Fibroblast of skin of abdomen (primary cell): ENCODE results near the gene SLC41A1.

ENCODE experiments used
- DNase-seq: peaks from one replicate; pipeline ENCODE4 v3.0.0-alpha.2; 2013

The SLC41A1 gene

GRCh38 chr1:205785446-205785845 lies 27.6 kb downstream of the SLC41A1 start:
- no peak for DNase-seq

- DNase-seq: no peak
These were observed 29.1 kb downstream of the SLC41A1 start for GRCh38 chr1:205783904-205784303.

DNA sequence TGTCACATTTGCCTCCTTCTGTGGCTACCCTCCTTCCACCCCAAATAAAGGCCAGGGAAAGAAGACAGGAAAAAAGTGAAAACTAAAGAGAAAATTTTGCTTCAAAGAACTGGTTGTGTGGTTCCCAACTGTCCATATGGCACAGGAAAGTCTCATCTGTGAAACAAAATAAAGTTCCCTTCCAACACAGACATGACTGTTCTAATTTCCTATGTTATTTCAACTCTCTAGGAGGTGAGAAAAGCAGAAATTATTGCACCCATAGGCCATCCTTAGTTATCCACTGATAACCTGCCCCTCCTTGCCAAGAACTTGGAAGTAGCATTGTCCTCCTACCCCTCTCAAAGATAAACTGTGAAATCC lies 29.6 kb downstream of the SLC41A1 start:
- no peak for DNase-seq

GRCh38 chr1:205782627-205783432 lies 30.2 kb downstream of the SLC41A1 start:
- no peak for DNase-seq

DNA sequence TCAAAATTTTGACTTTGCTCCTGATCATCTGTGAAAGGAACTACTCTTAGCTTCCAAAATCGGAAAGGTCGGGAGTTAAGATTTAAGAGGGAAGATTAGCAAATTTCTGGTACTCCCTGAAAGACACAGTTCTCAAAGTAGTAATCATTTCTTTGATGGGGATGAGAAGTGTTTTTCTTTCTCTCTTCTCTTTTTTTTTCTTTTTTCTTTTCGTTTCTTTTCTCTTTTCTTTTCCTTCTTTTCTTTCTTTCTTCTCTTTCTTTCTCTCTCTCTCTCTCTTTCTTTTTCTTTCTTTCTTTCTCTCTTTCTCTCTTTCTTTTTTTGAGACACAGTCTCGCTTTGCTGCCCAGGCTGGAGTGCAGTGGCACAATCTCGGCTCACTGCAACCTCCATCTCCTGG lies 32.7 kb downstream of the SLC41A1 start:
- no peak for DNase-seq

GRCh38 chr1:205777994-205778393 lies 35.0 kb downstream of the SLC41A1 start:
- DNase-seq: no peak

DNA sequence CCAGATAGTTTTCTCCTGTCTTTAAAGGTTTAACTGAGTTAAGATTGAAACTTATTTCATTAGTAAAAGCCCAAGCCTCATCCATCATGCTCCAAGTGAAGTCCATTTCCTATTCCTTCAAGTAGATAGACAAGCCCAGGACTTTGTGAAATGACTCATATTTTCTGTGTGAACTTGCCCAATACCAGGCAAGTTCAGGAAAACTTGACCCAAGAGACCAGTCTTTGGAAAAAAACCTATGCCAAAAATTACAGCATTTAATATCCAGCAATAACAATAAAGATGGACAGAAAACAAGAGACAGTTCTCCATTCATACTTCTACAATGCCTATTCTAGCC lies 37.3 kb downstream of the SLC41A1 start:
- DNase-seq: peak; percentile 25

DNA sequence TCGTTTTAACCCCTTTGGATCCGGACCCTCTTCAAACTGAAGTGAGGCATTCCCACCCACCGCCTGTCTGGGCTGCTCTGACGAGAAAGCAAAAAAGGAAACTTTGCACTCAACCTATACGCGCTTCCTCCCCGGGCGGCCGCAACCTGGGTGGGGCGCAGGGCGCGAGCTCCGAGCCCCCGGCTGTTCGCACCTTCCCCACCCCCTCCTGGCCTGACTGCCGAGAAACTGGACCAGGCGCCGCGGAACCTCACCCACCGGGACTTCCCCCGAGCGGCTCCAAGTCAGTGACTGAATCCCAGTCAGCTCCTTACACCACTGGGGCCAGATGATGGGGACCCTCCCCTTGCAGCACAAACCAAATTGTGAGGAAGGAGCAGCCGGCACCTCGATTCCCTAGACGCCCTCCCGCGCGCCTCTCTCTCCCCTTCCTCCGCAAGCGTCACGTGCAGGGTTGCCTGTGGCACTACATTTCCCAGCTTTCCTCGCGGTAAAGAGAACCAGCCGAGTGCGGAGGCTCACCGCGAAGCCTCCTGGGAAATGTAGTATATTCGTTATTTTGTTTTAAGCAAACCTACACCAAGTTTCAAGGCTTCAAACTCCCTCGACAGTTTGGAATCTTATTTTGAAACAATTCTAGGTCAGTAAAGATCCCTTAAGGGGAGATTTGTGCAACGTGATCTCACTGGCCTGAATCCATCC lies 37.8 kb downstream of the SLC41A1 start, which contains the start of gene RAB29:
RAB29 (minus strand) TSS at position 468 of the 702 bp plus-strand sequence. CDS start 526 bp downstream, outside the sequence.
- DNase-seq: peak; percentile 73

DNA sequence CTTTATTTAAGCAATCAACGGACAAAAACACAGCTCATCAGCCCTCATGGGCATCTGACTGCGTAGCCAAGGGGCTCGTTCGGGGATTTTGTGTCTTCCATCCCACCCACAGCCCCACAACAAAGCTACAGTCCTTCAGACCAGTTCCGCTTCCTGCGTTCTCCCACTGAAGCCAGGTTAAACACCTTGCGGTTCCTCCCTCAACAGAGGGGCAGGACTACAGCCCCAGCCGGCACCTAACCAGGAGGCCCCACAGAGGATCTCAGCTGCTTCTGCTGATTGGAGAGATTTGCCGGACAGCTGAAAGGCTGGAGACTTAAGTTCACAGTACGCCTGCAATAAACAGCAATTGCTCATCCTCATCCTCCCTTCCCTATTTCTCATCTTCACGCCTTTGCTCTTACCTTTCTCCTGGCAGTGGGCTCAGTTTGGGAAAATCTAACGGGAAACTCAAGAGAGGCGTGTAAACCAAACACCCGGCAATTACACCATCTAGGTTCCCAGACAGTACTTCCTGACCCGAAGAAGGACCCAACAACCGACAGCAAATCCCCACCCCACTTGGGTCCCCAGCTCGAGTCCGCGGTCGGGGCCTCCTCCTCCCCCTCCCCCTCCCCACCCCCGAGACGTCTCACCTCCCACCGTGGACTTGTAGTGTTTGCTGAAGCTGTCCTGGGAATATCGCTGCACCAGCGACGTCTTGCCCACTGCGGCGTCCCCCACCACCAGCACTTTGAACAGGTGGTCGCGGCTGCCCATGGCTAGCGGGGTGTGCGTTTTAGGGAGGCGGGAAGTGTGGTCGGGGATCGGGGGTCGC lies 38.6 kb downstream of the SLC41A1 start:
- no peak for DNase-seq

DNA sequence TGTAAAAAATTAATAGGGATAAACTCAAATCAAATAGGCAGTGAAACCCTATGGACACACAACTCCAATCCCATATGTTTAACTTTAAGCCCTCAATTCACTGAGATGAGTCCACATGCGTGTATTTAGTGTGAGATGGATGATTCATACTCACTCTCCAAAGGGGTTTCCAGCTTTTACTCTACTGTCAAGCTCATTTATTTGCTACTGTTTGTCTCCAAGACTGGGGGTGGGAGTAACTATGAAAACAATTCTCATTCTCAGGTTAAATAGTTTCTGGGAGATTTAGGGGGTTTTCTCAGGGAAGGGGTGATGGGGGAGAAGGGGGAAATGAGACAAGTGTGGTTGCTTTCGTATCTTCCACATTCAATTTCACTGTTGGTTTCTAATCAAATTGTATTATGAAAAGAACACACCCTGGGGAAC lies 40.4 kb downstream of the SLC41A1 start:
- peak; percentile 47 for DNase-seq

GRCh38 chr1:205770618-205771017 lies 42.4 kb downstream of the SLC41A1 start:
- no peak for DNase-seq

GRCh38 chr1:205769641-205770365 lies 43.2 kb downstream of the SLC41A1 start:
- peak; percentile 42 for DNase-seq

DNA sequence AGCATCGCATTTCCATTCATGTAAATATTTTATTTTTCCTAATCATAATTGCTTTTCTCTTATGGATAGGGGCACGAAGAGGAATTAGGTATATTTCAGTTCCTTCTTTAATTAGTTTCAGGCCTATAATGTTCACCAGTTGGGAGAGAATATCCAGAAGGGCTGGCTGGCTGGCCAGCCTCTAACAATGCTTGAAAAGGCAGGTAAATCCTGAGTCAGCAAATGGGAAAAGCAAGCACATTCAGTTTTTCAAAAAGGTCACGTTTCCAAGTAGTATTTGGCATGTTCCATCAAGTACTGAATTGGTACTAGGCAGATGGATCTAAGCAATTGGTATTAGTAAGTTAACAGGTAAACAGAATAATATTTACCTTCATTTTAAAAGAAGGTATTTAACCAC lies 45.8 kb downstream of the SLC41A1 start:
- no peak for DNase-seq

- no peak for DNase-seq
These were observed 46.4 kb downstream of the SLC41A1 start for GRCh38 chr1:205766570-205766969.

- DNase-seq: peak; percentile 40
These were observed 47.0 kb downstream of the SLC41A1 start for GRCh38 chr1:205766038-205766437.

DNA sequence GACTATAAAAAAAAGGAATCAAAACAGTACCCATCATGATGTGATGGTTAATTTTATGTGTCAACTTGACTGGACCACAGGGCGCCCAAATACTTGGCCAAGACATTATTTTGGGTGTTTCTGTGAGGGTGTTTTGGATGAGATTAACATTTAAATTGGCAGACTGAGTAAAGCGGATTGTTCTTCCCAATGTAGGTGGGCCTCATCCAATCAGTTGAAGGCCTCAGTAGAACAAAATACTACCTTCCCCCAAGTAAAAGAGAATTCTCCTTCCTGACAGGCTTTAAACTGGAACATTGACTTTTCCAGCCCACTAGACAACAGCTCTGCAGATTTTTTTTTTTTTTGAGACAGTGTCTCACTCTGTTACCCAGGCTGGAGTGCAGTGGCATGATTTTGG lies 48.4 kb downstream of the SLC41A1 start:
- no peak for DNase-seq

DNA sequence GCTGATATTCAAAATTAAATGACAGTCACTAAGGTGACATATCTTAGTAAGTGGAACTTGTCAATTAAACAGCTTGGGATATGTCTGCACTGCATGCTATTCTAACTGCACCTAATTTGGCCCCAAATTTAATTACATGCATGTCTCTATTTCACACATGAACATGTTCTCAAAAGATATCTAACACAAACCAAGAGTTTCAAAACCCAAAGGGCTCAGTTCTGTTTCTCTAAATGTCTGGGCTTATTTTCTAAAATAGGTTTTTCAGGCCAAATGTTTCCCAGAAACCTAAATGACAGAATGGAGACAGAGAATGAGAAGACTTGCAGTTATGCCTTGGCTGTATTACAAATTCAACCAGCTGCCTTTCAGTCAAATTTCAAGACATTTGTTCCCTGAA lies 49.0 kb downstream of the SLC41A1 start:
- no peak for DNase-seq

GRCh38 chr1:205760606-205761005 lies 52.4 kb downstream of the SLC41A1 start:
- no peak for DNase-seq

GRCh38 chr1:205756552-205756951 lies 56.4 kb downstream of the SLC41A1 start:
- DNase-seq: no peak

GRCh38 chr1:205754857-205755256 lies 58.1 kb downstream of the SLC41A1 start:
- DNase-seq: no peak

DNA sequence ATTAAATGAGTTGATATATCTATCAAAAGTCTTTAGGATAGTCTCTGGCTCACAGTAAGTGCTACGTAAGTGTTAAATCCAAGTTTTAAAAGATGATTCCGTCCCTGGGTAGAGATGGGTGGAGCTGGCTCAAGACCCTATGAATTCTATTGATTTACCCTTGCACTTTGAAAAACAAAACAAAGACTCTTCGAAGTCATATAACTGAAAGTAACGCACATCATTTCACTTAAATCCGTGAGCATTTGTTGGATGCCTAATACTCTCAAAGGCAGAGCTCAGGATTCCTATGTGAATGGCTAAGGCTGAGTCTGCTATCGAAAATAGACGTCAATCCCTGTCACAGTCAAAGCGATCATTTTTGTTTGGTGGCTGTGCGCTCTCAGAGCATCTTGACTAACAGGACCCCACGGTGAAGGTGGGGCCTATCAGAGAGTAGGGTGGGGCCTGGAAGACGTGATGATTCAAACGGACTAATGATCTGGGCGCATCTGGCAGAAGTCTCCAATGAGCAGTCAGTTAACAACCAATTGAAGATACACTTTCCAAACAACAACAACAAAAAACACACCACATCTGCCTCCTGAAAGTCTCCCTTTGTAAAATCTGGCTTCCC lies 61.9 kb downstream of the SLC41A1 start:
- DNase-seq: peak; percentile 44
